Measurements from ENCODE around the gene OCIAD2.
"Not testable (repeated sequence)": the region's sequence is repeated elsewhere in the genome, so short reads cannot be mapped to it uniquely, and the experiment has no call there.

- not testable (repeated sequence) for TF ChIP-seq NFRKB (IDR thresholded peaks at IDR 0.05); SUZ12 (IDR thresholded peaks at IDR 0.05); FOXM1 (IDR thresholded peaks at IDR 0.05; ENCODE audit: borderline replicate concordance); BHLHE40 (IDR thresholded peaks at IDR 0.05; ENCODE audit: borderline replicate concordance); FOXK2 (IDR thresholded peaks at IDR 0.05); ELF4 (IDR thresholded peaks at IDR 0.05); ARNT (IDR thresholded peaks at IDR 0.05)
Measured at GRCh38 chr4:48881646-48882045, 24.9 kb downstream of the OCIAD2 start.
